ENCODE measurements around the gene CNTFR. TPM values are rescaled to one million over a fixed set of nuclear protein-coding genes. Genes with fewer than 3 reads are reported as not detected.

Gene CNTFR
- polyA plus RNA-seq, 1 donor = 34.6 TPM

DNA sequence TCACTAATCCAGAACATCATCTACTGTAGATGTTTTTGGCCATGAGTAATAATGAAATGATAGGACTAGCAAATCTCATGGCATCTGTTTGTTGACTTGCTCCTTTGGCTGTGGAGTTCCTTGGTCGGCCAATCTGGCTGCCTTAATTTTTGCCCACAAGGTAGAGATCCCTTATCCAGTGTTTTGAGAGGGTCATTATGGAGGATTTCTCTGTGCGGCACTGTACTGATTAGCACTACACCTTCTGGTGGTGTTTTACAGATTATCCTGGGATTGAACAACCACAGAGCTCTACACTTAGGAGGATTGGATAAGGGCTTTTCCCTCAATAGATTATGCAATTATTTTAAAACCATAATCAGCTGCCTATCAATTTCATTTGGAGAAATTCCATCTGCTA lies 63.5 kb downstream of the CNTFR start:
- no peak for DNase-seq

DNA sequence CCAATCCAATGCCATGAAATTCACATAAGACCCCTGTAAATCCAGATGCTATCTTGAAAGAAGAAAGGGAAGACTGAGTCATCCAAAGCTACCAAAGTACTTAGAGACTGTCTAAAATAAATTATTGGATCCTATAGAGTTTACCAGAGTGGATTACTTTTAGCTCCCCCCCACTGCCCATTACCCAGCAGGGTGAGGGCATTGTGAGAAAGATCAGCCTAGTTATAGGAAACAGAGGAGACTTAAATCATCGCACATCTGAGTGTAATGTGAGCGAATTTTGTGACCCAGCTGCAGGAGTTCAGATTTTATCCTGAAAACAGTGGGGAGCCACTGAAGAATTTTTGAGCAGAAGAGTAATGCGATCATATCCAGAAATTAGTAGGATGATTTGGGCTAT lies 65.2 kb downstream of the CNTFR start:
- no peak for DNase-seq

DNA sequence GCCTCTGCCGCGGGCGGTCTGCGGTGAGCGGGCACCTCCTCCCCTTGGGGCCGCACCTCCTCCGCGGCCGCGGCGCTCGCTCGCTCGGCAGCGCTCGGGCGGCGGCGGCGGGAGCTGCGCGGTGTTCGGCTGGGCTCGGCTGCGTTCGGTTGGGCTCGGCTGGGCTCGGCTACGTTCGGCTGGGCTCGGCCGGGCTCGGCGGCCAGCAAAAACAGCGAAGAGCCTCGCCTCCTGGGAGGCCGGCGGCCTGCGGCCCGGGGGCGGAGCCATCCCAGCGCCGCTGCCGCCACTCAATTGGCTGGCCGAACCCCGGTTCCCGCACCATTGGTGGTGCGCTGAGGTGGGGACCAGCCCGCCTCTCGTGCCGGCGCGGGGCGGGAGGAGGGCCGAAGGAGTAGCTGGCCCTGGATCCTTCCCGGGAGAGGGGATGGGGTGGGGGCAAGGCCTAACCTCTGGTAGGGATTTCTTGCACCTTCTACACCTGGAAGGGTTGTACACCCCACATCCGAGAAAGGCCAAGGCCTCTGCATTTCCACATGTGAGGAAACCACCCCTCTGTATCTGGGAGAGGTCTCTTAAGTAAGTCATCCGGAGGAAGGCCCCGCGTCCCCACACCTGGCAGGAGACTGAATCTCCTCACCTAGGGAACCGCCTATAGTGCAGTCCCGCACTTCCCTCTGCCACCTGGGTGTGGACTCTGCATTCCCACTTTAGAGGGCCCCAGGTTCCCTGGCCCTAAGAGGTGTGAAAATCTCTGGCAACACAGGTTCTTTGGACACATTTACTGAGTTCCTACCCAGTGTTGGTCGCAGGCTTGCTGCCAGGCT lies 66.3 kb downstream of the CNTFR start, which contains the start of gene ENHO:
ENHO (minus strand) TSS at position 20 of the 827 bp plus-strand sequence. CDS start 1,295 bp downstream, outside the sequence.
- peak; percentile 87 for DNase-seq

DNA sequence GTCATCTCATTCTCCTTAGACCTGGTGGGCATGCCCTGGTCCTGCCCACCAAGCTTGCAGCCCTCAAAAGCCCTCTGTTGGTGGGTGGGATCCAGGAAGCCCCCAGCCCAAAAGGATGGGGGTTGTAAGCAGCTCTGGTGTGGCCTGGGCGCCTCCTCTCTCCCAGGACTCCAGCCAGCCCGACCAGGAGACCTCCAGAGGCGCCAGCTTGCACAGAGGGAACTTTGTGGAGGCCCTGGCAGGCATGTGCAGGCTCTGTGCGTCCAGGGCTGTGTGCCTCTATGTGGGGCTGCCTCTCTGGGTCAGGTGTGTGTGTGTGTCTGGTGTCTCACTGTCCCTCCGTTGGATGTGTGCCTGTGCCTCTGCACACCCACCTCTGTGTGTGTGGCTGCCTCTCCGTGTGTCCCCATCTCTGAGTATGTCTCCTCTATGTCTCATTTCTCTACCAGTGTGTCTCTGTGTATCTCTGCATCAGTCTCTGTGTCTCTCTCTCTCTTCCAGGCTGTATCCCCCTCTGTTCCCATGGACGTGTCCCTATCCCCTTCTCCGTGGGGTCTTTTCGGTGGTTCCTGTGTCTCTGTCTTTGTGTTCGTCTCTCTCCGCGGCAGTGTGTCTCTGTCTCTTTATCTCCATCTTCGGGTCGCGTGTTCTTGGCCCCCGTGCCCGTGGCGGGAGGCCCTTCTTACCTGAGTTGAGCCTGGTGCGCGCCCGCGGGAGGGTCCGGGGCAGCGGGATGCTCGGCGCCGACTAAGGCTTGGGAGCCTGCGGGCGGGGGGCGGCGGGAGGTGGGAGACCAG lies 67.2 kb downstream of the CNTFR start:
- DNase-seq = no peak

DNA sequence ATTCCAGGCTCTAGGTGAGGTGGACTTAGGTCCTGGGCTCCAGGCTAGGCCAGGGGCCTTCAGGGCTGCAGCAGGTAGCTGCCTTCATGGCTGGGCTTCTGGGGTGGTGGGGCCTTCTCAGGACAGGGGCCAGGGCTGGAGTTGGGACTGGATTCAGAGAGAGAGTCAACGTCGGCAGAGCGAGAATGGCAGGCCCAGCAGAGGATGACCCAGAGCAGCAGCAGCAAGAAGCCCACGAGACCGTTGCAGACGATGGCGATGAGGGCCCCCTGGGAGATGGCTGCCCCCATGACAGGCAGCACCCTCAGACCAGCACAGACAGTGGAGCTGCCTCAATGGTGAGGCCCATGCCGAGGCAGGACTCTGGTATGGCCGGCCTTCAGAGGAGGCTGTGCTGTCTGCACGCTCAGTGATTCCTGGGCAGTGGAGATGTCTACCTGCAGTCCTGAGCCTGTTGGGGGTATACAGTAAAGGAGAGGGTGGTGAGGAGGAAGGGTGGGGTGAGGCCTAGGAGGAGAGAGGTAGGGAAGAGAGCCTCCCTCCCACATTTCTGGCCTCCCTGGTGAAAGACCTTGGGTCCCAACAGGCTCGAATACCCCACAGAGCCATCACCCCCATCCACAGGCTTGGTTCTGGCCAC lies 68.0 kb downstream of the CNTFR start:
- DNase-seq = no peak

DNA sequence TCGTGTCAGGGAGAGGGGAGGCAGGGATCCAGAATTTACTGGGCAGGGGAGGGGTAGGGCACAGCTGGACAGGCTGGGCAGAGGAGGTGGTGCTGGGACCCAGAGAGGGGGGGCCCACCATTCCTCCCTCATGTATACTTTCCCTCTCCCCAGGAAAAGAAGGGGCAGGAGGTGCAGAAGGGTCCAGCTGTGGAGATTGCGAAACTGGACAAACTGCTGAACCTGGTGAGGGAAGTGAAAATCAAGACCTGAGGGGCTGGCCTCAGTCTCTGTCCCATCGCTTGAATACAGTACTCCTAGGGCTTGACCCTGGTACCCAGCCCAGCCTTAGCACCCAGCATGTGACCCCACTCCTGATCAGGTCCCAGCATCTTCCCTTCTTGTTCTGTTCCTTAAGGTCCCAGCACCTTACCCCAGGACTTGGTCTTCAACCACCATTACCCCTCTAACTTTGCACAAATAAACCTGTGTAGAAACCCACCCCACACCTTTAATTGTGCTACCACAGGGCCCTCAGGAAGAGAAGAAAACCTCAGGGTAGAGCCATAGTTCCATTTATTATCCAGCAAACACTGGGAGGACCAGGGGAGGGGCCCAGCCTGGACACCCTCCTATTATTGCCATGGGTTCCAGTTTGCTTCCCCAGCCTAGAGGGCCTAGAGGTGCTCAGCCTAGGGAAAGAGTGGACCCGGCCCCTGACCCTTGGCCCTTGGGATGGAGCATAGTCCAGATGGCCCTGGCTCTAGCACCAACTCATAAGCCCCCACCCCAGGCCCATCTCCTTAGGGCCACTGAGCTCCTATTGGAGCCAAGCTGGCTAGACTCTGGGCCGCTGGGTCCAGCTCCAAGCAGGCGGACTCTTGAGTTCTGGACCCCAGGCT lies 68.8 kb downstream of the CNTFR start:
- DNase-seq = no peak

DNA sequence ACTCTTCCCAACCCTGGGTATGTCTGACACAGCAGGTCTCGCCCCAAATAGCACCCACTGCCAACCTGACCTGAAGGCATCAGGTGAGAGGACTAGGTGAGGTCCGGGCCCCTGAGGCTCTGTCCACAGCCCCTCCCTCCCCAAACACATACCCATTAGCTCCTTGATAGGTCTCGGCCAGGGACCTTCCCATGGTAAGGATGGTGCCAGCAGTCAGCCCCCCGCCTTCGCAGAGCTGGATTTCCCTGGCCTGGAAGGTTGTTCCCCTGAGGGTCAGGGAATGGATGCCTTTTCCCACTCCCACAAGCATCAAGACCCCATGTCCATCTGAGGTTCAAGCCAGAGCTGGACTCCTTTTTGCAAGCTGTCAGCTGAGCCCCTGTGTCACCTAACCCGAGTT lies 69.4 kb downstream of the CNTFR start:
- DNase-seq = no peak

DNA sequence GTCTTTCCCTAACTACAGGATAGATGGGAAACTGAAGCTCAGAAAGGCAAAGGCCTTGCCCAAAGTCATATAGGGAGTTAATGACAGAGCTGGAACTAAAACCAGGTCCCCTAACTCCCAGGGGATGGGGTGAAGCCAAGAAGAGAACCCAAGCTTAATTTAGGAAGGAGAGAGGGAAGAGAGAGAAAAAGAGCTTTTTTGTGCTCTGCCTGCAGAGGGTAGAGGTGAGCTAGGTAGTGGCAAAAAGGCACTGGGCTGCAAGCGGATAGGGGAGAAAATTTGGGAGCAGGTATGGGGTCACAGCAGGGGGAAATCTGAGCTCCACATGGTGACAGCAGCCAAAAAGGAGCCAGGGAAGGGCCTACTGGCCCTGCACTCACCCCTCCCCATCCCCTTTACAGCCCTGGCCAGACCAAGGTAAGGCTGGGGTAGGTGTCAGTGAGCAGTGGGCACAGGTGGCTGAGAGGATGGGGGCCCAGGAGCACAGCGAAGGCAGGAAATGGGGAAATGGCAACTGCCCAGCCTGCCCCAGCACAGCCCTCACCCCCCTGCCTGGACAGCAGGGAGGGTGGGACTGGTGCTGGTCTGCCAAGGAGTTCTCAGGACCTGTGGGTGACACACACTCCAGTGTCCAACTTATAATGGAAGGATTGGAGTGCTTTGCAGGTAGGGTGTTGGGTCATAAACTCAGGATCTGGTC lies 70.1 kb downstream of the CNTFR start:
- no peak for DNase-seq

DNA sequence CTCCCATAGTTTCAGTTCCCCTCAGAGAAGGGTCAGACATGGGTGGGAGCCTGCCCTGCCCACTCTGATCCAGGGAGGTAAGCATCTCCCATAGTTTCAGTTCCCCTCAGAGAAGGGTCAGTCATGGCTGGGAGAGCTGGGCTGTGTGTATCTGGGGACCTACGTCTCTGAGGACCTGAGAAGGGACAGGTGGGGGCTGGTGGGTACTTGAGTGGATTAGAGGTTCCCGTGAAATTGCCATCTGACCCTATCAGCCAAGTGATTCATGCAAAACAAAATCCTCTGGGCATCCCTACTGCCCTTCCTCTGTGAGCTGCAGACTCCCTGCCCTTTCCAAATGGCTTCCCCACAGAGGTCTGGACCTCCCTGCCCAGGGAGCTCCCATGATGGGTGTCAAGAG lies 70.6 kb downstream of the CNTFR start:
- DNase-seq = no peak

DNA sequence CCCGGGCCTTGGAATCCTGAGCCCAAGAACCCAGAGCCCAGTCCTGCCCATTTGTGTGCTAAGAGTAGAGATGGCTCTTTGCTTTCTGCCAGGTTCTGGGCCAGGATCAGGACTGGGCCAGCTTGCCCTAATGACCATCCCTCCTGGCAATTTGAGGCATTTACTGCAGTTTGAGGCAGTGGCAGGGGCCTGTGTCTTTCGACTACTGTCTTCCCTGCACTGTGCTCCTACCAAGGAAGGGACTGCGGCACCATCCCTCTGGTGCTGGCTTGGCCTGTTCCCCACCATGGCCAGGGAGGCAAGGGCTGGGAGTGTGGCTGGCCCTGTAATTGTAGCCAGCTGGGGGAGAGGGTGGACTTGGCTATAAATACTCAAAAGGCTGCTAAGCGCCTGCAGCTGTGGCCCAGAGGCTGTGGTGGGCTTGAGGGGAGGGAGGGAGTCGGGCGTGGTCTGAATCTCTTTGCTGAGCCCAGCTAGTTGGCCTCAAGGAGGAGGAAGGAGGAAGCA lies 71.4 kb downstream of the CNTFR start:
- no peak for DNase-seq

DNA sequence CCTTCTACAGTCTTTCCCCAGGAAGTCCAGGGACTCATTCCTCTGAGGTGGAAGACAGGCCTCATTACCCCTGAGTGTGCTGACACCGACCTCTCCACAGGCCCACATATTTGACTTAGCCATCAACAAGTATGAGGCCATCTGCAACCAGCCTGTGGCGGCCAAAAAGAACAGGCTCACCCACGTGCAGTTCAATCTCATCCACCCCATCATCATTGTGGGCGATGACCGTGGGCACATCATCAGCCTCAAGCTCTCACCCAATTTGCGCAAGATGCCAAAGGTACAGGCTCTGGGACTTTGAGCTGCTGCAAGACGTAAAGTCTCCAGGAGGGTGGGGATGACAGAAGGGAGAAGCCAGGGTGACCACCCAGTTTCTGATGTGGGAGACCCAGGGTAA lies 72.3 kb downstream of the CNTFR start:
- no peak for DNase-seq

DNA sequence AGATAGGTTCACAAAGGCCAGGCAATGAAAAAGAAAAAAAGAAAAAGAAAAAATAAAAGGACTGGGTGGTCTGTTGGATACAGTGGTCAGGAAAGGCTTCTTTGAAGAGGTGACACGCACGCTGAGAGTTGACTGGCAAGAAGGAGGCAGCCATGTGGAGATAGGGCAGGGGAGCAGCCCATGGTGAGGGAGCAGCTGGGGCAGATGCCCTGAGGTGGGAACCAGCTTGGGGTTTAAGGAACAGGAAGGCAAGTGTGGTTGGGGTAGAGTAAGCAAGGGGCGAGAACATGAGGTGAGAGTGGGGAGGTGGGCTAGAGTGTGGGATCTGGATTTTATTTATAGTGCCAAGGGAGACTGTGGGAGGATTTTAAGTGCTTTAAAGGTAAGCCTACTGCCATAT lies 73.6 kb downstream of the CNTFR start:
- no peak for DNase-seq

DNA sequence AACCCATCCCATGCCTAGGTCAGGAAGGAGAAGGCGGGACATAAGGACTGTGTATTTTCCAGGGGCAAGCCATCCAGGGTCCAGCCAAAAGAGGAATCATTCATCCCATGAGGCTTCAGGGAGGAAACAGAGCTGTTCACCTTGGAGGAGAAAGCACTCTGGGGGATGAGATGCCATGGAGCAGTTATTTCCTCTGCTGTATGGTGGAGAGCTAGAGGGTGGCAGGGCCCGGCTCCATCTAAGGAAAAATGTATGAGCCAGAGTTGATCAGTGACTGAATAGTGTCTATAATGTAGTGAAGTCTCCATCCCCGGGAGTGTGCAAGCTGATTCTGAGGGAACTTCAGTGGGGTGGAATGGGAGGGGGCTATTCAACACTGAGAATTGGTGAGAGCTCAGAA lies 74.7 kb downstream of the CNTFR start:
- DNase-seq = no peak

DNA sequence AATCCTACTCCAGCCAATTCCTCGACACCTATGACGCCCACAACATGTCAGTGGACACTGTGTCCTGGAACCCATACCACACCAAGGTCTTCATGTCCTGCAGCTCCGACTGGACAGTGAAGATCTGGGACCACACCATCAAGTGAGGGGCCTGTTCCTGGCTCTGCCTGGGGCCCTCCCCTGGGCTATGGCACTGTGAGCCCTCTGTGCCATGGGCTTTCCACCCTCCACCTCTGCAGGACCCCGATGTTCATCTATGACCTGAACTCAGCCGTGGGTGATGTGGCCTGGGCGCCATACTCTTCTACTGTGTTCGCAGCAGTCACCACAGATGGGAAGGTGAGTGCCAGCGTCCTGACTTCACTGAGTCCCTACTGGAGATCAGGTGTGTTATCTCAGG lies 75.1 kb downstream of the CNTFR start:
- DNase-seq = no peak

DNA sequence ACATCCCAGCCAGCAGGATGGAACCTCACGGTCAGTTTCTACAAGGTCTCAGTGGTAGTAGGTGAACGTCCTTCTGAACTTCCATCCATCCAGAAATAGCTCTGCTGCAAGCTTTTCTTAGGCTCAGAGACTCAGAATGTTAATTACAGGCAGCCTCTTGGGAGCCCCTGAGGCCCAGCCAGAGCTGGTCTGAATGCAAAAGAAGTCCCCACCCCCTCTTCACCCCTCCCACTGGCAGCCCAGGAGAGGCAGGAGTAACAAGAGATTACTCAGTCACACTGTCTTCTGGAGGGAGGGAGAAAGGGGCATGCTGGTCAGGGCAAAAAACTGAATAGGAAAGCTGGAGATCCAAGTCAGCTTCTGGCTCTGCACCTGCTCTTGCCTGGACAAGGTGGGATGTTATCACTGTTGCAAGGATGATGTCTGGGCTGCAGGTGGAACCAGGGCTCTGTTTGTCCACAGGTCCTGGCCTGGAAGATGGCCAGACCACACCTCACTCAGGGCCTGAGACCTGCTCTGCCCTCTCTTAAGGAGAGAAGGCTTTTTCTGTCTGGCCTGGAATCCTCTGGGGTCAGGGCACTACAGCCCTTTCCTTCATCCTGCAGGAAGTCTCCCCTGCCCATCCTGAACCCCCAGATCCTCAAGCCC lies 75.8 kb downstream of the CNTFR start:
- no peak for DNase-seq

DNA sequence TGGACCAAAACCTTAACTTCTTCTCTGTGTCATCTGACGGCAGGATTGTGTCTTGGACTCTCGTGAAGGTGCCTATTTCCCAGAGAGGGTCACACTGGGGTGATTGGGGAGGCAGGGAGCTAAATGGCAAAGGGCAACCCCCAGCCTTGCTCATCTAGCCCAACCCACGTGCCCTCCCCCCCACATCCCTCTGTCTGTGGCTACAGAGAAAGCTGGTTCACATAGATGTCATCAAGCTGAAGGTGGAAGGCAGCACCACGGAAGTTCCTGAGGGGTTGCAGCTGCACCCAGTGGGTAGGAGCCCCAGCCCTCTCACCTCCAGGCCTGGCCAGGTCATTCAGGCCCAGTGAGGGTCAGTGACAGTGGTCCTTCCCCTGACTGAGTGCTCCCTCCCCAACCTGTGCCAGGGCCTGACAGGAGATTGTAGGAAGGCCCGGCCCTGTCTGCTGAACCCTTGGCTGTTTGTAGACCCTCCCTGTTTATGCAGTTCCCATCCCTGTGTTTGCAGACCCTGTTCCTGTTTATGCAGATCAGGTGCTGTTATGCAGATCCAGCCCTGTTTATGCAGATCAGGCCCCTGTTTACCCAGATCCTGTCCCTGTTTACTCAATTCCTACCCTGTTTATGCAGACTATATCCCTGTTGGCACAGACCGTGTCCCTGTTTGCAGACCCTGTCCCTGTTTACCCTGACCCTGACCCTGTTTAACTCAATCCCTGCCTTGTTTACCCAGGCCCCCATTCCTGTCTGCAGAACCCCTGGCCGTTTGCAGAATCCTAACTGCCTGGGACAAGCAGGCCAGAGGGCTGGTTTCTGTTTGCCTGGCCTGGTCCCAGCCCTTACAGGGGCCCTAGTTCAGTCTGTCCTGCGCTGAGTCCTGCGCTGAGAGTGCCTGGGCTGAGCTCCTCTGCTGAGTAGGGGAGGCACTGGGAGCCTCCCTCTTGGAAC lies 77.1 kb downstream of the CNTFR start:
- no peak for DNase-seq

DNA sequence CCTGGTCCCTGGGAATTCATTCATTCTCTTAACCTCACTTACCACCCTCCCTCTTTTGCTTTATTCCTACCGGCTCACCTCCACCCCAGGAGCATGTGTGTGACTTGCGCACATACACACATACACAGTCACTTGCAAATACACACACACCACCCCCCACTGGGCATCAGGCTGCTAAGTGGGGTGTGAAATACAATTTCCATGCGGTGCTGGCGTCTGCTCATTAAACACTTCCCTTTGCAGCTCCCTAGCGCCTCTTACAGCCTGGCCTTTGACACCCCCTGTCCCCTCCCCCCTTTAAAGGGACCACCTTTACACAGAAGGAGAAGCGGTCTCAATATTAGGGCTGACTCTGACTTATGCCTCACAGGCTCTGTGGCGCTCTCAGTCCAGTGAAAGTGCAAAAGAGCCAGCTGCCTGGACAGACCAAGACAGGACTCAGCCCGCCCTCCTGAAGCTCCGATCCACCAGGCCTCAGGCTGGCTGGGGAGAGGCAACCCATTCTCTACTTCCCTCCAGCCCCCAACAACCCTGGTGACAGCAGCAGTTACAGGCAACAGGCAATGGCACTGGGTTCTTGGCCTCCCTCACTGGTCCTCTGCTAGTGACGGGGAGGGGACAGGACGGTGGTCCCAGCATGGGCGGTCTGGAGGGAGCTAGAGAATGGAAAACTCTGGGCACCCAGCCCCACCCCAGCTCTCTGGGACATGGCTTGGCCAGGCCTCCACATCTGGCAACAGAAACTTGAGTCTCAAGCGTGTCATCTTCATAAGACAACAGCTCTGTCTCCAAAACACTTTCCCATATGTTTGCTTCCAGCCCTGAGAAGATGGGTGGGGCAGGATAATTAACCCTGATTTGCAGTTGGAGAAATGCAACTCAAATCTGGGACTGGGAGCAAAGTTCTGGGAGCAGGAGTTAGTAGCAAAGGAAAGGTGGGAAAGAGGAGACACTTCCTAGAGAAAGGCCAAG lies 78.7 kb downstream of the CNTFR start:
- DNase-seq = no peak

DNA sequence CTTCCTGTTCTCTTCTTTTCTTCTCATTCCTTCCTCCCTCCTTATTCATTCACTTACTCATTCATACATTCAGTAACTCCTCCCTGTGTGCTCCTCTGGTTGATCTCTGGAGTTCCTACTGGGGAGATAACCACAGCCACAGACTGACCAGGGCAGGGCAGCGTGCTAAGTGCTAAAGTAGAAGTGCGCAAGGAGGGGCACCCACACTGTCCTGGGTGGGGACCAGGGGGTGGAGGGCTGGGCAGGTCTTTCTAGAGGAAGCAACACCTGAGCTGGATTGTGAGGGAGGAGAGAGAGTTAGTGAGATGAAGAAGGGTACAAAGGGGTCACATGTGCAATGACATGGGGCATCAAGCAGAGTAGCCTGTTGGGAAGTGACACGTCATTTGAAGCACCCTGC lies 80.6 kb downstream of the CNTFR start:
- DNase-seq = no peak

All from left kidney (tissue), 2 donors.